GM23338 (cell line): Measurements from ENCODE around the gene CROCC2. TPM values are rescaled to one million over a fixed set of nuclear protein-coding genes. Genes with fewer than 3 reads are reported as not detected.

Experiments
- ATAC-seq: fragments of 200-7000 bp; cut with Tn5 transposase; 3 replicates; pipeline ENCODE4 v1.9.1; 2020
- DNase-seq: peaks from one replicate; pipeline ENCODE4 v3.0.0-alpha.2; 2015; ENCODE audit warnings: low spot score
- H2AFZ ChIP-seq: fragments of 200-600 bp; sonication (generic); 2 replicates; pipeline ENCODE4 v1.8.0; 2016; ENCODE audit warnings: antibody characterized with exemption, mild to moderate bottlenecking, moderate library complexity
- H3F3A ChIP-seq: fragments of 200-600 bp; sonication (generic); replicated peaks from 2 replicates; pipeline ENCODE4 v1.8.0; 2017; ENCODE audit warnings: antibody characterized with exemption, mixed run types, low read depth
- H3K27ac ChIP-seq: fragments of 200-600 bp; sonication (generic); 2 replicates; pipeline ENCODE4 v1.6.1; 2016; ENCODE audit warnings: low read depth
- H3K27me3 ChIP-seq: fragments of 200-600 bp; sonication (generic); 2 replicates; pipeline ENCODE4 v1.8.0; 2016; ENCODE audit warnings: mild to moderate bottlenecking, mixed run types, moderate library complexity; ENCODE audit not compliant: insufficient read depth
- H3K36me3 ChIP-seq: fragments of 200-600 bp; sonication (generic); 2 replicates; pipeline ENCODE4 v1.8.0; 2016; ENCODE audit warnings: mild to moderate bottlenecking; ENCODE audit not compliant: insufficient read depth
- H3K4me1 ChIP-seq: fragments of 200-600 bp; sonication (generic); 2 replicates; pipeline ENCODE4 v1.8.0; 2016; ENCODE audit warnings: mild to moderate bottlenecking, moderate library complexity; ENCODE audit not compliant: insufficient read depth
- H3K4me2 ChIP-seq: fragments of 200-600 bp; sonication (generic); 2 replicates; pipeline ENCODE4 v1.7.1; 2017; ENCODE audit warnings: mixed run types
- H3K4me3 ChIP-seq: fragments of 200-600 bp; sonication (generic); 2 replicates; pipeline ENCODE4 v1.6.1; 2016; ENCODE audit warnings: mixed run types
- H3K79me2 ChIP-seq: fragments of 200-600 bp; sonication (generic); replicated peaks from 2 replicates; pipeline ENCODE4 v1.8.0; 2017; ENCODE audit warnings: mild to moderate bottlenecking; ENCODE audit not compliant: insufficient read depth
- H3K9me2 ChIP-seq: fragments of 200-600 bp; sonication (generic); 2 replicates; pipeline ENCODE4 v1.8.0; 2017; ENCODE audit not compliant: insufficient read depth
- H4K20me1 ChIP-seq: fragments of 200-600 bp; sonication (generic); replicated peaks from 2 replicates; pipeline ENCODE4 v1.8.0; 2017; ENCODE audit warnings: mild to moderate bottlenecking; ENCODE audit not compliant: insufficient read depth
- H3K27ac Mint-ChIP-seq: 2 replicates; pipeline ENCODE4 v1.8.0; 2020; ENCODE audit warnings: inconsistent platforms, mild to moderate bottlenecking, moderate library complexity, mixed read lengths
- H3K27me3 Mint-ChIP-seq: 3 replicates; pipeline ENCODE4 v1.8.0; 2022; ENCODE audit warnings: low read depth, mild to moderate bottlenecking, moderate library complexity, mixed read lengths, inconsistent platforms; ENCODE audit not compliant: insufficient read depth, poor library complexity
- H3K36me3 Mint-ChIP-seq: 3 replicates; pipeline ENCODE4 v1.8.0; 2021; ENCODE audit warnings: low read depth, mild to moderate bottlenecking, inconsistent platforms, moderate library complexity, mixed read lengths
- H3K4me1 Mint-ChIP-seq: 3 replicates; pipeline ENCODE4 v1.8.0; 2020; ENCODE audit warnings: mild to moderate bottlenecking, inconsistent platforms, mixed read lengths
- H3K4me3 Mint-ChIP-seq: 3 replicates; pipeline ENCODE4 v1.8.0; 2021; ENCODE audit warnings: moderate library complexity, mild to moderate bottlenecking, inconsistent platforms, mixed read lengths
- H3K9me3 Mint-ChIP-seq: 3 replicates; pipeline ENCODE4 v1.8.0; 2020; ENCODE audit warnings: moderate library complexity, mild to moderate bottlenecking, inconsistent platforms, mixed read lengths
- CTCF ChIP-seq, 2 experiments: fragments of 200-600 bp in 1 of 2; sonication (generic) in 1 of 2; conservative IDR thresholded peaks; 2 replicates each; pipeline versions ENCODE4 v1.5.1 to v1.6.1; 2016 to 2017; ENCODE audit warnings: antibody characterized with exemption in 2 of 2, low read depth in 2 of 2, mild to moderate bottlenecking in 2 of 2, moderate library complexity in 1 of 2
- EZH2phosphoT487 ChIP-seq: fragments of 200-600 bp; sonication (generic); IDR thresholded peaks from one replicate; pipeline ENCODE4 v1.8.1; 2018; ENCODE audit warnings: antibody characterized with exemption; ENCODE audit not compliant: unreplicated experiment
- JUNB ChIP-seq: IDR thresholded peaks from one replicate; pipeline ENCODE4 v1.6.1; 2016; ENCODE audit warnings: antibody characterized with exemption; ENCODE audit not compliant: unreplicated experiment
- polyA plus RNA-seq: library from polyadenylated mRNA; unstranded; fragments of >200 nt; fragmentation: Nextera tagmentation; extraction: Ambion mirVana; gene quantifications from 2 replicates; pipeline ENCODE4 v1.2.1, GENCODE V29; 2016
- total RNA-seq: library from RNA; depleted of rRNA; stranded (reverse); fragments of >200 nt; shearing (Covaris generic); gene quantifications from 2 replicates; pipeline ENCODE4 v1.2.3, GENCODE V29; 2014
- TF ChIP-seq, protein P1 (sequence below): IDR thresholded peaks from 2 replicates; pipeline ENCODE4 v1.6.1; 2016; ENCODE audit warnings: antibody characterized with exemption
- TF ChIP-seq, protein P2 (sequence below): fragments of 250-450 bp; sonication (Bioruptor Pico); IDR thresholded peaks from 2 replicates; pipeline ENCODE4 v1.5.0; 2020; ENCODE audit warnings: mild to moderate bottlenecking, moderate library complexity

Gene CROCC2
- total and polyA plus RNA-seq, 2 experiments from 2014 or later = not detected

DNA sequence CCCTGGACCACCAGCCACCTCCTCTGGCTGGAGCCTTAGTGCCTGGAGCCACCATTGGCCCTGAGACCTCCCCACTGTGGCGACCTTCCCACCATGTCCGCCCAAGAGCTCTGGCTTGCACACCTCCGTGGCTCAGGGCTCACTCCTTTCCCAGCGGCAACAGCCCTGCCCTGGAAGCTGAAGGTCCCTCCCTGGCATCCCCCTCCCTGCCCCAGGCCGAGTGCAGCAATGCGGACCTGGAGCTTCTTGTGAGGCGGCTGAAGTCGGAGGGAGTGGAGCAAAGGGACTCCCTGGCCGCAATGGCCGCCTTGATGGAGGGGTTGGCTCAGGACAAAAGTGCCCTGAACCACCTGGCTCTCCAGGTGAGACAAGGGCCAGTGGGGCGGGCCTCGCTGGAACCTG is 28.6 kb downstream of the CROCC2 start:
- H2AFZ ChIP-seq = no peak overlapping the region
- H3K36me3 ChIP-seq = no peaks in the 10 kb centered on the region
- H3K4me1 ChIP-seq = no peaks in the 10 kb centered on the region
- Mint-ChIP-seq H3K36me3 (no peaks in the 10 kb centered on the region), H3K4me1 (no peaks in the 10 kb centered on the region; the same call in 2 of the 3 replicates), H3K27ac (no peak overlapping the region), H3K4me3 (no peak overlapping the region), H3K9me3 (no peaks in the 10 kb centered on the region; the same call in 2 of the 3 replicates), H3K27me3 (peaks cover 2% of the 10 kb centered on the region)
- no peaks in the 10 kb centered on the region for H3K79me2 ChIP-seq
- DNase-seq (no peak), ATAC-seq (no peak)
- no peaks in the 10 kb centered on the region for H3F3A ChIP-seq
- H3K4me3 ChIP-seq = no peak overlapping the region
- no peak overlapping the region for H3K4me2 ChIP-seq
- no peaks in the 10 kb centered on the region for H3K27me3 ChIP-seq
- no peak overlapping the region for H3K27ac ChIP-seq
- no peaks in the 10 kb centered on the region for H3K9me2 ChIP-seq
- no peak for TF ChIP-seq EZH2phosphoT487
- H4K20me1 ChIP-seq = no peaks in the 10 kb centered on the region

- no peaks in the 10 kb centered on the region for H3F3A ChIP-seq
- TF ChIP-seq JUNB = no peak
- TF ChIP-seq, protein P1, sequence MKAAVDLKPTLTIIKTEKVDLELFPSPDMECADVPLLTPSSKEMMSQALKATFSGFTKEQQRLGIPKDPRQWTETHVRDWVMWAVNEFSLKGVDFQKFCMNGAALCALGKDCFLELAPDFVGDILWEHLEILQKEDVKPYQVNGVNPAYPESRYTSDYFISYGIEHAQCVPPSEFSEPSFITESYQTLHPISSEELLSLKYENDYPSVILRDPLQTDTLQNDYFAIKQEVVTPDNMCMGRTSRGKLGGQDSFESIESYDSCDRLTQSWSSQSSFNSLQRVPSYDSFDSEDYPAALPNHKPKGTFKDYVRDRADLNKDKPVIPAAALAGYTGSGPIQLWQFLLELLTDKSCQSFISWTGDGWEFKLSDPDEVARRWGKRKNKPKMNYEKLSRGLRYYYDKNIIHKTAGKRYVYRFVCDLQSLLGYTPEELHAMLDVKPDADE = no peak
- TF ChIP-seq EZH2phosphoT487 = no peak
- no peak for TF ChIP-seq CTCF (conservative IDR thresholded peaks at IDR 0.05; ENCODE audit: low read depth in 2 of 2)
- TF ChIP-seq, protein P2, sequence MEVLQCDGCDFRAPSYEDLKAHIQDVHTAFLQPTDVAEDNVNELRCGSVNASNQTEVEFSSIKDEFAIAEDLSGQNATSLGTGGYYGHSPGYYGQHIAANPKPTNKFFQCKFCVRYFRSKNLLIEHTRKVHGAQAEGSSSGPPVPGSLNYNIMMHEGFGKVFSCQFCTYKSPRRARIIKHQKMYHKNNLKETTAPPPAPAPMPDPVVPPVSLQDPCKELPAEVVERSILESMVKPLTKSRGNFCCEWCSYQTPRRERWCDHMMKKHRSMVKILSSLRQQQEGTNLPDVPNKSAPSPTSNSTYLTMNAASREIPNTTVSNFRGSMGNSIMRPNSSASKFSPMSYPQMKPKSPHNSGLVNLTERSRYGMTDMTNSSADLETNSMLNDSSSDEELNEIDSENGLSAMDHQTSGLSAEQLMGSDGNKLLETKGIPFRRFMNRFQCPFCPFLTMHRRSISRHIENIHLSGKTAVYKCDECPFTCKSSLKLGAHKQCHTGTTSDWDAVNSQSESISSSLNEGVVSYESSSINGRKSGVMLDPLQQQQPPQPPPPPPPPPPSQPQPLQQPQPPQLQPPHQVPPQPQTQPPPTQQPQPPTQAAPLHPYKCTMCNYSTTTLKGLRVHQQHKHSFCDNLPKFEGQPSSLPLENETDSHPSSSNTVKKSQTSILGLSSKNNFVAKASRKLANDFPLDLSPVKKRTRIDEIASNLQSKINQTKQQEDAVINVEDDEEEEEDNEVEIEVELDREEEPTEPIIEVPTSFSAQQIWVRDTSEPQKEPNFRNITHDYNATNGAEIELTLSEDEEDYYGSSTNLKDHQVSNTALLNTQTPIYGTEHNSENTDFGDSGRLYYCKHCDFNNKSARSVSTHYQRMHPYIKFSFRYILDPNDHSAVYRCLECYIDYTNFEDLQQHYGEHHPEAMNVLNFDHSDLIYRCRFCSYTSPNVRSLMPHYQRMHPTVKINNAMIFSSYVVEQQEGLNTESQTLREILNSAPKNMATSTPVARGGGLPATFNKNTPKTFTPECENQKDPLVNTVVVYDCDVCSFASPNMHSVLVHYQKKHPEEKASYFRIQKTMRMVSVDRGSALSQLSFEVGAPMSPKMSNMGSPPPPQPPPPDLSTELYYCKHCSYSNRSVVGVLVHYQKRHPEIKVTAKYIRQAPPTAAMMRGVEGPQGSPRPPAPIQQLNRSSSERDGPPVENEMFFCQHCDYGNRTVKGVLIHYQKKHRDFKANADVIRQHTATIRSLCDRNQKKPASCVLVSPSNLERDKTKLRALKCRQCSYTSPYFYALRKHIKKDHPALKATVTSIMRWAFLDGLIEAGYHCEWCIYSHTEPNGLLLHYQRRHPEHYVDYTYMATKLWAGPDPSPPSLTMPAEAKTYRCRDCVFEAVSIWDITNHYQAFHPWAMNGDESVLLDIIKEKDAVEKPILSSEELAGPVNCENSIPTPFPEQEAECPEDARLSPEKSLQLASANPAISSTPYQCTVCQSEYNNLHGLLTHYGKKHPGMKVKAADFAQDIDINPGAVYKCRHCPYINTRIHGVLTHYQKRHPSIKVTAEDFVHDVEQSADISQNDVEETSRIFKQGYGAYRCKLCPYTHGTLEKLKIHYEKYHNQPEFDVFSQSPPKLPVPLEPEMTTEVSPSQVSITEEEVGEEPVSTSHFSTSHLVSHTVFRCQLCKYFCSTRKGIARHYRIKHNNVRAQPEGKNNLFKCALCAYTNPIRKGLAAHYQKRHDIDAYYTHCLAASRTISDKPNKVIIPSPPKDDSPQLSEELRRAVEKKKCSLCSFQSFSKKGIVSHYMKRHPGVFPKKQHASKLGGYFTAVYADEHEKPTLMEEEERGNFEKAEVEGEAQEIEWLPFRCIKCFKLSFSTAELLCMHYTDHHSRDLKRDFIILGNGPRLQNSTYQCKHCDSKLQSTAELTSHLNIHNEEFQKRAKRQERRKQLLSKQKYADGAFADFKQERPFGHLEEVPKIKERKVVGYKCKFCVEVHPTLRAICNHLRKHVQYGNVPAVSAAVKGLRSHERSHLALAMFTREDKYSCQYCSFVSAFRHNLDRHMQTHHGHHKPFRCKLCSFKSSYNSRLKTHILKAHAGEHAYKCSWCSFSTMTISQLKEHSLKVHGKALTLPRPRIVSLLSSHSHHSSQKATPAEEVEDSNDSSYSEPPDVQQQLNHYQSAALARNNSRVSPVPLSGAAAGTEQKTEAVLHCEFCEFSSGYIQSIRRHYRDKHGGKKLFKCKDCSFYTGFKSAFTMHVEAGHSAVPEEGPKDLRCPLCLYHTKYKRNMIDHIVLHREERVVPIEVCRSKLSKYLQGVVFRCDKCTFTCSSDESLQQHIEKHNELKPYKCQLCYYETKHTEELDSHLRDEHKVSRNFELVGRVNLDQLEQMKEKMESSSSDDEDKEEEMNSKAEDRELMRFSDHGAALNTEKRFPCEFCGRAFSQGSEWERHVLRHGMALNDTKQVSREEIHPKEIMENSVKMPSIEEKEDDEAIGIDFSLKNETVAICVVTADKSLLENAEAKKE (CRISPR knock-in tag) = no peak
- no peak for DNase-seq
Observed at GRCh38 chr2:240935103-240935876, 29.2 kb downstream of the CROCC2 start.

More at GRCh38 chr2:240935103-240935876, 29.2 kb downstream of the CROCC2 start:
- H3K9me3 Mint-ChIP-seq = no peaks in the 10 kb centered on the region; the same call in 2 of the 3 replicates
- peak; percentile 18; the same call in 2 of the 3 replicates for ATAC-seq
- no peaks in the 10 kb centered on the region for H4K20me1 ChIP-seq
- H3K4me3 Mint-ChIP-seq = no peak overlapping the region
- no peak overlapping the region for H3K4me3 ChIP-seq
- H3K4me1 ChIP-seq = no peaks in the 10 kb centered on the region
- no peak overlapping the region for H3K27ac ChIP-seq
- H2AFZ ChIP-seq = no peak overlapping the region
- no peak overlapping the region for H3K27ac Mint-ChIP-seq
- no peak overlapping the region for H3K4me2 ChIP-seq
- no peaks in the 10 kb centered on the region for H3K27me3 ChIP-seq
- no peaks in the 10 kb centered on the region for H3K9me2 ChIP-seq
- H3K36me3 ChIP-seq = no peaks in the 10 kb centered on the region
- H3K4me1 Mint-ChIP-seq = no peaks in the 10 kb centered on the region; the same call in 2 of the 3 replicates
- H3K79me2 ChIP-seq = no peaks in the 10 kb centered on the region
- no peaks in the 10 kb centered on the region for H3K36me3 Mint-ChIP-seq
- H3K27me3 Mint-ChIP-seq = peaks cover 2% of the 10 kb centered on the region
